Epithelial cell of prostate (primary cell): ENCODE measurements around the gene BRWD1.
A peak's percentile ranks its signal among the peaks of the same experiment; 100 is the strongest.

ENCODE experiments used
- DNase-seq: peaks from one replicate; pipeline ENCODE4 v3.0.0-alpha.2; 2011; ENCODE audit warnings: low read depth, low spot score
- H3K27ac ChIP-seq: fragments of 450-650 bp; 2 replicates; pipeline ENCODE4 v1.5.1; 2017; ENCODE audit warnings: mild to moderate bottlenecking

The BRWD1 gene

DNA sequence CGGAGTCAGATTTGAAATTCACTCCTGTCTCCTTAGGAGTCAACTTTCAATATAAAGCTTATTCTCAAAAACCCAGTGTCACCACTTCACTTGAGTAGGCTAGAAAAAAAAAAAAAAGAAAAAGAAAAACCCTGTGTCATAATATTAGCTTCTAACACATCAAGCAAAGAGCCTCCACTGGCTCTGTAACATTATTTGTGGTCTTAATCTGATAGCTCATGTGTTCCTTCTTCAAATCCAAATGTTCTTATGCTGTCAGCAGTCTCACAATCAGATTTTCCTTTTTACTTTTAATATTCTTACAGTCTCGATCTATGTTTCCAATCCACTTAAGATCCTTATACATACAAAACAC lies 104.1 kb downstream of the BRWD1 start:
- no peak for DNase-seq
- H3K27ac ChIP-seq: no peak overlapping the region

DNA sequence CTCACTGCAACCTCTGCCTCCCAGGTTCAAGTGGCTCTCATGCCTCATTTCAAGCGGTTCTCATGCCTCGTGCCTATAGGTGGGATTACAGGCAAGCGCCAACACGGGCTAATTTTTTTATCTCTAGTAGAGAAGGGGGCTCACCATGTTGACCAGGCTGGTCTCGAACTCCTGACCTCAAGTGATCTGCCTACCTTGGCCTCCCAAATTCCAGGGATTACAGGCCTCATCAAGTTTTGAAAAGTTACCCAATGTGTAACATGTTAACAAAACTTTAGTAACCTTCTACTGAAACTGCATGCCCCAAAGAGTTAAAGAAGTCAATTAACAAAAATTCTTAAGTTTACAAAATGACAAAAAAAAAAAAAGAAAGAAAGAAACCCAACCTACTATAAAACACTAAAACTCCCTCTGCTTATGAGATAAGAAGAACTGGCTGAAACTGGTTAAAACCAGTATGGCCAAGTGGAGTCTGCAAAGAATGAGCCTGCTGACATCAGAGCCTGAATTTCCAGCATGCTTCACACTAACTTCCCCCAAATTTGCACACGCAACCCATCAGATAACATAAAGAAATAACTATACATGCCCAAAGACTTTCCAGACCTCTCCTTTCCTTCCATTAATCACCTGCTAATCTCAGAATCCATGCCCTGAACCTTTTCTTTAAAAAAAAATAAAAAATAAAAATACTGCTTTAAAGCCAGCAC lies 104.7 kb downstream of the BRWD1 start:
- no peak overlapping the region for H3K27ac ChIP-seq
- DNase-seq: no peak

DNA sequence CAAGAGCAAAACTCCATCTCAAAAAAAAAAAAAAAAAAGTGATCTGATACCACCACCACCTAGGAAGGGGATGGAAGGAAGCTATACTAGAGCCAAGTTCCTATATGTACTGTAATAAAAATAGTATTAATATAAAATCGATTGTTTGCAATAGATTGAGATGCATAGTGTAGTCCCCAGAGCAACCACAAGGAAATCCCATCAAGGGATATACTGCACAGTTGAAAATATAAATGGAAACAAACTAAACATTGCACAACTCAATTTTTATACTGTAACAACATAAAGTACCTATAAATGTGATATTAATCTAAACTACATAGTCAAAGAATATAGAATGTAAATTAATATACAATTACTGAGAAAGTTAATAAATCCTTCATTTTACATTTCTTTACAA lies 109.3 kb downstream of the BRWD1 start:
- no peak for DNase-seq
- no peak overlapping the region for H3K27ac ChIP-seq

DNA sequence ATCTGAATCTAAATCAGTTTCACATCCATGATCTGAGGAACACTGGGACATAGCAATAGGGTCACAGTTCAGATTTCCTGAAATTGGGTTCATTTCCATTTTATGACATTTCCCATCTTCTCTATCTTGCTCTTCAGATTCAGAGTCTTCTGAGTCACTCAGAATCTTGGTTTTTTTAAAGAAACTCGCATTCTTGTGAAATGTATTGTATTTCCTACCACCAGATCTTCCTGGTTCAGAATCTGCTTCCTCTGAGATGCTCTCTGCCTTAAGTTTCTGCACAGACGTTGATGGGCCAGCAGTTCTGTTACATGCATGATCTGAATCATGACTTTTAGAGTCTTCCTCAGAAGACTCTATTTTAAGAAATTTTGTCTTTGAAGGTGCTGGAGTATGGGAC lies 114.6 kb downstream of the BRWD1 start:
- H3K27ac ChIP-seq: no peak overlapping the region

DNA sequence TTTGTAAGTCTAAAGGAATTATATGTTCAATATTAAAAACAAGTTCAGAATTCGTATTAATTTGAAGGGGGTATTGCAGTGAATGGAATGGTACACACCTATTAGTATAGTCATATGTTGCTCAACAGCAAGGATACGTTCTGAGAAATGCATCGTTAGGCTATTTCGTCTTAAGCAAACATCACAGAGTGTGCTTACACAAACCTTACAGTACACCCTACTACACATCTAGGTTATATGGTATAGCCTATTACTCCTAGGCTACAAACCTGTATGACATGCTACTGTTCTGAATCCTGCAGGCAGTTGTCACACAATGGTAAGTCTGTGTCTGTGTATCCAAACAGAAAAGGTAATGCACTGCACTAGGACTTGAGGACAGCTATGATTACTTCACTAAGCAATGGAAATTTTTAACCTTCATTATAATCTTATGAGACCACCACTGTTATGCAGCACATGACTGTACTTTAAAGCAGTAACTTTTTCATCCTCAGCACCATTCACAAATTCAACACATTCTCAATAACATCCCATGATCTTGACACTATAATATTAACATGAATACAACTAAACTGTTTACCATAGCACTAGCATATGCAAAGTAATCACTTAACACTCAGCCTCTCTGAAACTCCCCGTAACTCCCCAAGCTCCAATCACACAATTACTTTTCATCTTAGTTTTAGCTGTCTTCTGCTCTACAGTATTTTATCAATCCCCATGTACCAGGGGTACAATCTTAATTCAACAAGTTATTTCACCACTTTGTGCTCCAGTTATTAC lies 115.8 kb downstream of the BRWD1 start:
- DNase-seq: no peak
- peak overlapping the region; percentile 0 for H3K27ac ChIP-seq

More for the DNA sequence above, 114.6 kb downstream of the BRWD1 start:
- DNase-seq: no peak

DNA sequence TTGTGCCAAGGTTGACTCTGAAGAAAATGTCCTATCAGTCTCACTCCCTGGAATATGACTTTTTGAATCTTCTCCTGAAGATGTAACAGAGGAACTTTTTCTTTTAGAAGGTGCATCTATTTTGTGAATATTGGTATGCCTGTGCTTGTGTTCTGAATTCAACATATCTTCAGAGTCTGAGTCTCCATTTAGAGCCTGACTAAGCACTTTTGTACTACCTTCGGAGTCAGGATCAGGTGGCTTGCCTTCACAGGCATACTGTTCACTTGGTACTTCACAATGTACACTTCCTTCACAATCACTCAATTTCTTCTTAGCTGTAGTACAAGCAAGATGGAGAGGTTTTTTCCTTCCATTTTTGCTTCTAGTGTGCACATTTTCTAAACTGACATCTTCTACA lies 116.6 kb downstream of the BRWD1 start:
- peak overlapping the region; percentile 0 for H3K27ac ChIP-seq

DNA sequence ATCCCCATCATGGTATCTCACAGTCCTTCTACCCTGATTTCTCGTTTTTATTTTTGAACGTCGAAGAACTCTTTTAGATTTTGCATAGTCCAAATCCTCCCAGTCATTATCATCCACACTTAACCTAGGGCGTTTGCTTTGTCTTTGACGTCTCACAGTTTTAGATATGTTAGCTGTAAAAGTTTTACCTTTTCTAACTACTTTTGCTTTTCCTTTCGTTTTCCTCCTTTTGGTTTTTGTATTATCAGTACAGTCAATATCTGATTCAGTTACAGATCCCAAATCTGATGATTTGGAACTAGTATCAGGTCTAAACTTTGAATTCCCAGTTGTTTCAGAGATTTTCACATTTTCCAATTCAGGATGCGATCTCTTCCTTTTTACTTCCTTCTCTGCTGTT lies 117.1 kb downstream of the BRWD1 start:
- no peak for DNase-seq
- H3K27ac ChIP-seq: no peak overlapping the region

More for the DNA sequence above, 116.6 kb downstream of the BRWD1 start:
- no peak for DNase-seq

DNA sequence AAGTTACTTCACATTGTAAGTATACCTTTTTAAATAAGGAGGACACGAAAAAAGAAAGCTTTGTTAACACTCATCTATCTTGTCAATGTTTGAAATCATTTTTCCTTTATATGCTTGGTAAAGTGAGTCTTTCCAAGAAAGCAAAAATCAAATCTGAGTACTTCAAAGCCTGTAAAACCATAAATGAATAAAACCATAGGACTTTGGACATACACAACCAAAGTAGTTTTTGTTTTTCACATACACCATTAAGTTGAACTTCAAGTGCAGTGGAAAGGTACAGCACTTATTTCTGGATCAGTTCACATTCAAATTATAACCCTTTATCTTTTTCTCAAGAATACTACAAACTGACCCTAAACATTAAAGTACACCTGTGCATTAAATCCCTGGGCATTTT lies 120.1 kb downstream of the BRWD1 start:
- no peak for DNase-seq
- no peak overlapping the region for H3K27ac ChIP-seq

GRCh38 chr21:39189857-39190604 lies 123.4 kb downstream of the BRWD1 start:
- DNase-seq: no peak
- H3K27ac ChIP-seq: peak overlapping the region; percentile 35

DNA sequence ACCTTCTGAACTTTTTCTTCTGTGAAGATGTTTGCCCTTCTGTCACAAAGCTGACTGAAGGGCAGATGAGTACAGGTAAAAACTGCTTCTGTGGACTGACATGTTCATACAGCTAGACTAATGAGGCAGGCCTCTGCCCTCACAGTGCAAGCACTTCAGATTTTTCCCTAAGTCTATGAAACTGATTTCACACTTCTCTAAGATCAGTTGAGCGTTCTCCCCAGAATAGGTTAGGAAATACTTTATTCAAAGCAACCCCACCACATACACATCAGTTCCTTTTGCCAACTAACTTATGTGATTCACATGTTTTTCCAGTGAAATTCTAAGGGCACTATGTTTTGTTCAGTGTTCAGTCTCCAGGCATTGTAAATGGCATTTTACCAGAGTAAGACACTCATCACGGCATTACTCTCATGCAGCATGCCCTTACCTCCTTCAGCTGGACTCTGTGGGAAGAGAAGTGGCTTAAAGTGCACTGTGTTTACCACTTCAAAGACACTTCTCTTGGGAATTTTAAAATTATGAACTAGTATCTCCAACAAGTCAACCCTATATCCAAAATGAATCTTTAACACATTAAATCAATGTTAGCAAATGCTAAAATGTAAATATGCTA lies 124.8 kb downstream of the BRWD1 start:
- DNase-seq: no peak
- no peak overlapping the region for H3K27ac ChIP-seq

DNA sequence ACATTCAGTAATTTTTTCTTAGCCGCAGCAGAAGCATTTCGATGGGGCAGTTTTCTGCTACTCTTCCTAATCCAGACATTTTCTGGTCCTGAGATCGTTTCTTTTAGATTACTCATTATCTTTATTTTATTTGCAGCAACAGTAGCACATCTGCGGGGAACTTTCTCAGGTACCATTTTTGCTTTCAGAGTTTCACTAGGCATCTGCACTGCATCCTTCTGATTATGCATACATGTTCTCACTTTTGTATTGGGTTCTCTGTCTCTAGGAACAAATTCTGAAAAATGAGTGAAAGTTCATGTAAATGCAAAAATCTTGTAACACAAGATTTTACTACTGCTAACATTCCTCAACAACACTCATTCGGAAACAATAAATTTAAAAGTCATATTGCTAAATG lies 126.3 kb downstream of the BRWD1 start:
- peak overlapping the region; percentile 53 for H3K27ac ChIP-seq
- DNase-seq: no peak

GRCh38 chr21:39186676-39187075 lies 126.8 kb downstream of the BRWD1 start:
- H3K27ac ChIP-seq: peak overlapping the region; percentile 53
- no peak for DNase-seq

- no peak overlapping the region for H3K27ac ChIP-seq
- DNase-seq: no peak
Measured at GRCh38 chr21:39185157-39185556, 128.3 kb downstream of the BRWD1 start.

DNA sequence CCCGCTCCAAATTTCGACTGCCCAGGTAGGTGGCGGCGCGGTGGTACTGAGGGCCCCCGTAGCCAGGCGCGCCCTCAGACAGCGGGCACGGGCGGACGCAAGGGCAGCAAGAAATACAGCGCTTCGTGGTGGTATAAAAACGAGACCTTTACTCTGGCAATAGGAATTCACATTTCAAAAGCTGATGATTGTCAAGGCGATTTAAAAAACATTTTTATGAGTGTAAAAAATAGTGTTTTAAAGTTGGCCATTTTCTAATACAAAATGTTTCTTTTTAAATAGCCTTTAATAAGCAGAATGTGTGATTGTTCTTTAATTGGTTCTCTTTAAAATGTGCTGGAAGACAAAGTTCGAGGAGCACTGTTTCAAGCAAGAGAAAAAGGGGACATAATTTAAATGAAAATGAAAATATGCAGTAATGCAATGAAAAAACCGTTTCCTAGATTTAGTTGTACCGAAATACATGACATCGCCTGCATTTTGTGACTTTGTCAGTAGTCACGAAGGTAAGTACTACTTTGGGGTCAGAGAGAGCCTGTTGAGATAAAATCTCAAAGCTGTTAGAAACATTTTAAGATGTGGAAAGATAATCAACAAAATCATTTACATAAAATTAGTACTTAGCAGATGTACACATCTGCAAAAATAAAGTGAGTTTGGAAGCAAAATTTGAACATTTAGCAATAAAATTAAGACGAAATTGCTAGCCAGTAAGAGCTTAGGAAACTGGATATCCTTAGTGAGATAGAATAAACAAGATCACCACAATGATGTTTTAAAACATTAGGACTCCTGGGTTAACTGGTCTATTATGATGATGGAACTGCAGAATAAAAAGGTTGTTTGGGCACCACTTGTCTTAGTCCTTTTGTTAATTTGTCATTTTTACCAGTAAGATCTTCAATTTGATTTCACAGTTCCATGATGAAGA lies 129.1 kb downstream of the BRWD1 start:
- peak overlapping the region; percentile 76 for H3K27ac ChIP-seq
- no peak for DNase-seq

- peak; percentile 78 for DNase-seq
- peak within 1 kb of the TSS; percentile 76 for H3K27ac ChIP-seq
Measured at GRCh38 chr21:39183272-39184049, 130.0 kb downstream of the BRWD1 start, which contains the start of gene PSMG1. Gene PSMG1, minus strand, starts transcription at chr21:39183451. Its CDS starts 66 bp downstream, at chr21:39183385.

DNA sequence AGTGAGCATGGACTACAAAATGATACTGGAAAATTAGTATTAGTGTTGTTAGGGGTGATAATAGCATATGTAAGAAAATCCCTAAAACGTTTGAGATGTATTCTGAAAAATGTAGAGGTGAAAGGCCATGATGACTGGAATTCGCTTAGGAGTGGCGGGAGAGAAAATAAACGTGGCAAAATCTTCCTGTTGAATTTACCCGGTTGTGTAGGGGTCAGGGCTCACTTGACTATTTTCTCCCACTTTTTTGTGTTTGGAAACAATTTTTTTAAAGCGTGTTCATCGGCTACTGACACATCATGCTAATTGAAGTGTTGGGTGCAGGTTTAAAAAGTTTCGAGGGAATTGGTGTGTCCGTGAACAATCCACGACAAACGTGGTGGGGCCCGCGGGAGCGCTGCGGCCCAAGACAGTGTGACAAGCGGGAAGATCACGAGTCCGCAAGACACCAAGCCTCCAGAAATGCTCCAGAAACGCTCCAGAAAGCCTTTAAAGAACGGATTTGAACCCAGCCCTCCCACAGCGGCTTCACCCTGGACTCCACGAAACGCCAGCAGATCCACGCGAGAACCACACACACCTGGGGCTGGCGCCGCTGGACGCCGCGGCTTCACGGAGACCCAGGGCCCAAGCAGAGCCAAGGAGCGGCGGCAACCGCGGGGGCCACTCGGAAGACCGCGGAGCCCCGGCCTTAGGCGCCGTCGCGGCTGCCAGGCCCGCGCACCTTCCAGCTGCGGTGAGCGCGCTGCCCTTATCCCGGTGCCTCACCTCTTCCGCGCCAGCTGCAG lies 130.8 kb downstream of the BRWD1 start:
- no peak for DNase-seq
- peak overlapping the region; percentile 76 for H3K27ac ChIP-seq

DNA sequence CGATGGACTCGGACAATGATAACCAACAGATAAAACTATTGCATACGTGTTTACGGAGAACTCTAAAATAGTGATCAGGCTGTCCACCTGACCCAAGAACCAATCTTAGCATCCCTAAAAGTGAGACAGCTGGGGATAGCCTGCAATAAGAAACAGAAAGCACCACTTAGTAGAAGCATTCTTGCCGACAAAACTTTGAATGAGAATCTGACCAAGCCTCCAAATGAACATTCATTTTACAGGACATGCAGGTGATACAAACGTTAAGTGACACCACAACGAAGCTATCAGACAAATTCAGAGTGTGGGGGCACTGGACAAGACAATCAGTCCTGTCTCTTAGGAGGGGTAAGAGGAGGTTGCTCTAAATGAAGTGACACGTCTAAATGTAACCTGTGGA lies 131.4 kb downstream of the BRWD1 start:
- no peak for DNase-seq
- H3K27ac ChIP-seq: no peak overlapping the region

DNA sequence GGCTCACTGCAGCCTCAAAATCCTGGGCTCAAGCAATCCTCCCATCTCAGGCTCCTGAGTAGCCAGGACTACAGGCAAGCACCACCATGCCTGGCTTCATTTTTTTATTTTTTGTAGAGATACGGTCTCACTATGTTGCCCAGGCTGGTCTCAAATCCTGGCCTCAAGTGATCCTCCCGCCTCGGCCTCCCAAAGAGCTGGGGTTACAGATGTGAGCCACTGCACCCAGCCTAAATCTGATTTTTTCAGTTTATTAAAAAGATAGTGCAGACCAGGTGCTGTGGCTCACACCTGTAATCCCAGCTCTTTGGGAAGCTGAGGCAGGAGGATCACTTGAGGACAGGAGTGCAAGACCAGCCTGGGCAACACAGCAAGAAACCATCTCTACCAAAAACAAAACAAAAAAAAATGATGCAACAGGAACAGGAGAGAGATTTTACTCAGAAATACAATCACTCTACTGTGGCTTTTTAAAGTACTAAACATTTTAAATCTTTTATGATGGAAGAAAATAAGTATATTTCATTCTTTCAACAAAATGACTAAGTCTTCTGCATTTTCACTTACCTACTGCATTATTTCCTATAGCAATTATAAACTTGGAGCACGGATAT lies 132.1 kb downstream of the BRWD1 start:
- H3K27ac ChIP-seq: no peak overlapping the region
- DNase-seq: no peak
